ENCODE measurements around the gene GAPDHS. TPM values are rescaled to one million over a fixed set of nuclear protein-coding genes. Genes with fewer than 3 reads are reported as not detected.

GAPDHS gene
- total and polyA plus RNA-seq, 2 experiments from 2014 or later, result not detected

DNA sequence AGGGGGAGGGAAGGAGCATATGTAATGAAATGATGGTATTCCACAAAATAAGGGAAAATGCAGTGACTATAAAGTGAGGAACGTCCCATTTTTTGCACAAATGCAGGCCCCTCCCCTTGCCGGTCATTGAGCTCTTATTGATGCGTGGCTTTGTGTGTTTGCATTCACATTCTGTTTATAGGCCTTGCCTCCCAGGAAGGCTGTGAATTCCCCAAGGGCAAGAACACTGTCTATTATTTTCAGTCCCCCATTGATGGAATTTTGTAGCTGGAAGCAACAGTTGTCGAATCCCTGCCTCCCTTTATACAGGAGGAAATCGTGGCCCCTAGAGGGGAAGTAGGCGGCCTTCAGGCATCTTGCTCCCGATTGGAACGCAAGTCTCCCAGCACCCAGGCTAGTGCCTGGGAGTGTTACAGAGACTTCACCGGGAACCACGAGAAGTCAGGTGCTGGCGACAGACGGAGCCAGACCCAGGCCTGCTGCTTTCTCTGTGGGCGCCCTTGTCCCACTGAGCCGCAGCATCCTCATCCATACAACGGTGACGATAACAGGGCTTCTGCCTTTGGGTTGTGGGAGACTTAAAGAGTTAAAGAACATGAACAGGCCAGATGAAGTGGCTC, 12.0 kb upstream of the GAPDHS start:
- no peaks in the 10 kb centered on the region for H3K27me3 ChIP-seq (replicated peaks; ENCODE audit: insufficient read depth)
- H3K79me2 ChIP-seq (ENCODE audit: insufficient read depth), result no peaks in the 10 kb centered on the region
- no peak for TF ChIP-seq EZH2phosphoT487 (IDR thresholded peaks at IDR 0.05; ENCODE audit: insufficient read depth, low read depth)
- TF ChIP-seq EZH2 (IDR thresholded peaks at IDR 0.05; ENCODE audit: insufficient read depth, poor library complexity, severe bottlenecking), result no peak
- no peak overlapping the region for H3K4me2 ChIP-seq (ENCODE audit: unreplicated experiment)
- WGBS, 2 experiments (ENCODE audit: low coverage in 1 of 2, low lambda C conversion rate in 2 of 2, missing lambda C conversion rate in 2 of 2), result 75 to 76% methylated on average over 16 of the region's 16 CpGs
- in situ Hi-C loops (cut with MboI), result no loop called here
- no peak overlapping the region for H3K27ac ChIP-seq
- peaks cover 18% of the 10 kb centered on the region for H3K4me1 ChIP-seq (ENCODE audit: insufficient read depth)
- no peaks in the 10 kb centered on the region for H4K20me1 ChIP-seq (ENCODE audit: insufficient read depth)
- H3K4me3 ChIP-seq, result no peak overlapping the region
- H3K36me3 ChIP-seq (ENCODE audit: low read depth), result no peaks in the 10 kb centered on the region
- no peak for DNase-seq
- peaks cover 12% of the 10 kb centered on the region; the same call in 1 of the 2 replicates for H3F3A ChIP-seq (ENCODE audit: insufficient read depth)
- no peak overlapping the region for H3K9ac ChIP-seq
- no peaks in the 10 kb centered on the region for H3K9me3 ChIP-seq (ENCODE audit: low read depth)
- no peak overlapping the region for H2AFZ ChIP-seq
- H3K9me2 ChIP-seq (ENCODE audit: insufficient read depth), result no peaks in the 10 kb centered on the region

GRCh38 chr19:35522745-35523327, 10.4 kb upstream of the GAPDHS start:
- no peak overlapping the region for H3K4me3 ChIP-seq
- no peaks in the 10 kb centered on the region for H3K27me3 ChIP-seq (replicated peaks; ENCODE audit: insufficient read depth)
- H3K27ac ChIP-seq, result no peak overlapping the region
- H3F3A ChIP-seq (ENCODE audit: insufficient read depth), result peaks cover 12% of the 10 kb centered on the region; the same call in 1 of the 2 replicates
- H3K9me2 ChIP-seq (ENCODE audit: insufficient read depth), result no peaks in the 10 kb centered on the region
- in situ Hi-C loops (cut with MboI), result no loop called here
- H3K4me2 ChIP-seq (ENCODE audit: unreplicated experiment), result no peak overlapping the region
- no peak overlapping the region for H2AFZ ChIP-seq
- H4K20me1 ChIP-seq (ENCODE audit: insufficient read depth), result no peaks in the 10 kb centered on the region
- H3K36me3 ChIP-seq (ENCODE audit: low read depth), result no peaks in the 10 kb centered on the region
- TF ChIP-seq EZH2phosphoT487 (IDR thresholded peaks at IDR 0.05; ENCODE audit: insufficient read depth, low read depth), result no peak
- no peak for TF ChIP-seq EZH2 (IDR thresholded peaks at IDR 0.05; ENCODE audit: insufficient read depth, poor library complexity, severe bottlenecking)
- no peak overlapping the region for H3K9ac ChIP-seq
- DNase-seq, result no peak
- no peaks in the 10 kb centered on the region for H3K79me2 ChIP-seq (ENCODE audit: insufficient read depth)
- no peaks in the 10 kb centered on the region for H3K9me3 ChIP-seq (ENCODE audit: low read depth)
- H3K4me1 ChIP-seq (ENCODE audit: insufficient read depth), result peaks cover 21% of the 10 kb centered on the region
- 82 to 85% methylated on average over 12 of the region's 12 CpGs for WGBS, 2 experiments (ENCODE audit: low coverage in 1 of 2, low lambda C conversion rate in 2 of 2, missing lambda C conversion rate in 2 of 2)

DNA sequence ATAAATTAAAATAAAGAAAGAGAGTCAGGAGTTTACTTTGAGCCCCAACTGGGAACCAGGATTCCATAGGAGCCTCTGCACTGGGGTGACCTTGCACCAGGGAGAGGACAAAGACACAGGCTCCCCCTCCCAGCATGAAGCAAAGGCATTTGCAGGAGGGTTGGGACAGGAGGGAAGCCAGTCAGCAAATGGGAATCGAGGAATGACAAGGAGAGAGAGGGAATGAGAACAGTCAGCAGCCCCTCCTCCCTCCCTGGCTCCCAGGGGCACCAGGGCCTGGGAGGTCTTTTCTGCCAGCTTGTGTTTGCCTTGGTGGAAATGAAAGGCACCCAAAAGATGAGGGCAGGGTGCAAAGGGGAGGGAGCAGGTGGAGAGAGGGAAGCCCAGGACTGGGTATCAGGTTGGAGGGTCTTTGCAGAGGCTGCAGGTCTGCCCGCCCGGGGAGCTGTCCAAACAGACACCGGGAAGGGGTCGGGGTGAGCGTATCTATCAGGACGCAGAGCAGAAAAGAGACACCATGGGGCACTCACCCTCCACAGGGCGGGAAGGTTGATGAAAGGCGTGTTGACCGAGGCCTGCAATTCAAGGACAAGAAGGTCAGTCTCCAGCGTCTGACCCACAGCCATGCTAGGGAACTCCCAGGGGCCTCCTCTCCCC, 8.9 kb upstream of the GAPDHS start:
- H3K27me3 ChIP-seq (replicated peaks; ENCODE audit: insufficient read depth), result no peaks in the 10 kb centered on the region
- H3K9me3 ChIP-seq (ENCODE audit: low read depth), result no peaks in the 10 kb centered on the region
- no peaks in the 10 kb centered on the region for H3K36me3 ChIP-seq (ENCODE audit: low read depth)
- peaks cover 5% of the 10 kb centered on the region for H3F3A ChIP-seq (ENCODE audit: insufficient read depth)
- in situ Hi-C loops (cut with MboI), result no loop called here
- 52 to 53% methylated on average over 11 of the region's 11 CpGs for whole genome bisulfite sequencing, 2 experiments (ENCODE audit: low coverage in 1 of 2, low lambda C conversion rate in 2 of 2, missing lambda C conversion rate in 2 of 2)
- no peak overlapping the region for H3K9ac ChIP-seq
- no peaks in the 10 kb centered on the region for H4K20me1 ChIP-seq (ENCODE audit: insufficient read depth)
- no peak overlapping the region for H3K4me3 ChIP-seq
- peaks cover 11% of the 10 kb centered on the region for H3K4me1 ChIP-seq (ENCODE audit: insufficient read depth)
- H3K4me2 ChIP-seq (ENCODE audit: unreplicated experiment), result no peak overlapping the region
- no peak for TF ChIP-seq EZH2 (IDR thresholded peaks at IDR 0.05; ENCODE audit: insufficient read depth, poor library complexity, severe bottlenecking)
- TF ChIP-seq EZH2phosphoT487 (IDR thresholded peaks at IDR 0.05; ENCODE audit: insufficient read depth, low read depth), result no peak
- H2AFZ ChIP-seq, result no peak overlapping the region
- H3K27ac ChIP-seq, result no peak overlapping the region
- no peaks in the 10 kb centered on the region for H3K9me2 ChIP-seq (ENCODE audit: insufficient read depth)
- H3K79me2 ChIP-seq (ENCODE audit: insufficient read depth), result no peaks in the 10 kb centered on the region
- no peak for DNase-seq

GRCh38 chr19:35525873-35526272, 7.4 kb upstream of the GAPDHS start:
- no peaks in the 10 kb centered on the region for H3K9me2 ChIP-seq (ENCODE audit: insufficient read depth)
- H3K4me3 ChIP-seq, result no peak overlapping the region
- no peaks in the 10 kb centered on the region for H3K27me3 ChIP-seq (replicated peaks; ENCODE audit: insufficient read depth)
- no peaks in the 10 kb centered on the region for H3K36me3 ChIP-seq (ENCODE audit: low read depth)
- no peak overlapping the region for H2AFZ ChIP-seq
- H3K9ac ChIP-seq, result no peak overlapping the region
- in situ Hi-C loops (cut with MboI), result no loop called here
- WGBS, 2 experiments (ENCODE audit: low coverage in 1 of 2, low lambda C conversion rate in 2 of 2, missing lambda C conversion rate in 2 of 2), result 83 to 91% methylated on average over 4 of the region's 4 CpGs
- no peak overlapping the region for H3K4me2 ChIP-seq (ENCODE audit: unreplicated experiment)
- no peaks in the 10 kb centered on the region for H3K9me3 ChIP-seq (ENCODE audit: low read depth)
- peaks cover 8% of the 10 kb centered on the region for H3K4me1 ChIP-seq (ENCODE audit: insufficient read depth)
- DNase-seq, result no peak
- no peaks in the 10 kb centered on the region for H3K79me2 ChIP-seq (ENCODE audit: insufficient read depth)
- no peak for TF ChIP-seq EZH2 (IDR thresholded peaks at IDR 0.05; ENCODE audit: insufficient read depth, poor library complexity, severe bottlenecking)
- TF ChIP-seq EZH2phosphoT487 (IDR thresholded peaks at IDR 0.05; ENCODE audit: insufficient read depth, low read depth), result no peak
- H3K27ac ChIP-seq, result no peak overlapping the region
- H3F3A ChIP-seq (ENCODE audit: insufficient read depth), result no peaks in the 10 kb centered on the region; the same call in 1 of the 2 replicates
- H4K20me1 ChIP-seq (ENCODE audit: insufficient read depth), result no peaks in the 10 kb centered on the region

All from GM23248 (cell line).